PC-9 (cell line): ENCODE measurements around the gene PRPF38A. TPM values are rescaled to one million over a fixed set of nuclear protein-coding genes. Genes with fewer than 3 reads are reported as not detected.

Experiments used
- BruUV-seq: library from RNA; stranded (reverse); fragments of 400-500 nt; replicated peaks from 2 replicates; lab custom pipeline; 2021; lab: Mats Ljungman, UMichigan
- CTCF ChIA-PET: fragments of 300-600 bp; sonication (Branson Sonifier 250); formaldehyde crosslinking; loops from one replicate; lab custom pipeline; 2022; ENCODE audit warnings: antibody characterized with exemption; lab: Charles Lee
- POLR2A ChIA-PET: fragments of 300-600 bp; sonication (Branson Sonifier 250); formaldehyde crosslinking; loops from one replicate; lab custom pipeline; 2022; ENCODE audit warnings: antibody characterized with exemption; ENCODE audit not compliant: unreplicated experiment; lab: Charles Lee
- DNase-seq, 2 experiments: peaks; one replicate each; pipeline versions ENCODE4 v3.0.0 to v3.0.0-alpha.2; 2015 to 2022; ENCODE audit warnings: mixed read lengths in 1 of 2
- H2AFZ ChIP-seq: fragments of 200-600 bp; sonication (generic); 2 replicates; pipeline ENCODE4 v1.8.1; 2017; ENCODE audit warnings: antibody characterized with exemption
- H3F3A ChIP-seq: fragments of 200-600 bp; sonication (generic); 2 replicates; pipeline ENCODE4 v1.8.1; 2017; ENCODE audit warnings: antibody characterized with exemption, mild to moderate bottlenecking, low read depth; ENCODE audit not compliant: insufficient read depth
- H3K27ac ChIP-seq: fragments of 200-600 bp; sonication (generic); 2 replicates; pipeline ENCODE4 v1.6.1; 2016; ENCODE audit warnings: mixed run types
- H3K27me3 ChIP-seq: fragments of 200-600 bp; sonication (generic); 2 replicates; pipeline ENCODE4 v1.6.1; 2016; ENCODE audit warnings: low read depth, mixed run types; ENCODE audit not compliant: insufficient read depth
- H3K36me3 ChIP-seq: fragments of 200-600 bp; sonication (generic); 2 replicates; pipeline ENCODE4 v1.6.1; 2016; ENCODE audit warnings: low read depth, mixed run types
- H3K4me1 ChIP-seq: fragments of 200-600 bp; sonication (generic); replicated peaks from 2 replicates; pipeline ENCODE4 v1.6.1; 2016; ENCODE audit warnings: mixed run types; ENCODE audit not compliant: insufficient read depth
- H3K4me2 ChIP-seq: fragments of 200-600 bp; sonication (generic); 2 replicates; pipeline ENCODE4 v1.6.1; 2017; ENCODE audit warnings: mixed run types
- H3K4me3 ChIP-seq: fragments of 200-600 bp; sonication (generic); 2 replicates; pipeline ENCODE4 v1.6.1; 2016; ENCODE audit warnings: mixed run types
- H3K79me2 ChIP-seq: fragments of 200-600 bp; sonication (generic); 2 replicates; pipeline ENCODE4 v1.6.1; 2017; ENCODE audit warnings: low read depth, mixed run types
- H3K9me2 ChIP-seq: fragments of 200-600 bp; sonication (generic); 2 replicates; pipeline ENCODE4 v1.8.1; 2017; ENCODE audit warnings: mild to moderate bottlenecking; ENCODE audit not compliant: insufficient read depth
- H3K9me3 ChIP-seq: fragments of 200-600 bp; sonication (generic); 2 replicates; pipeline ENCODE4 v1.8.1; 2016; ENCODE audit warnings: low read depth; ENCODE audit not compliant: insufficient read depth
- H4K20me1 ChIP-seq: fragments of 200-600 bp; sonication (generic); 2 replicates; pipeline ENCODE4 v1.8.1; 2017; ENCODE audit not compliant: insufficient read depth
- EZH2 ChIP-seq: fragments of 200-600 bp; sonication (generic); IDR thresholded peaks from 2 replicates; pipeline ENCODE4 v1.8.0; 2017; ENCODE audit warnings: antibody characterized with exemption, low read depth
- intact Hi-C: fragments of 100-400 bp; cut with micrococcal nuclease; formaldehyde crosslinking; loops from one replicate; pipeline ENCODE4 v1.10.0; 2022; ENCODE audit not compliant: unreplicated experiment
- total RNA-seq: library from RNA; stranded (reverse); gene quantifications from 2 replicates; pipeline ENCODE4 v1.2.3, GENCODE V29; 2021
- TF ChIP-seq, protein P1 (sequence below): fragments of 200-600 bp; sonication (generic); conservative IDR thresholded peaks from 2 replicates; pipeline ENCODE4 v1.6.1; 2017; ENCODE audit warnings: mixed run types, antibody characterized with exemption, mild to moderate bottlenecking, moderate library complexity

The PRPF38A gene
- total RNA-seq, 1 experiment from 2014 or later, result 57.2 TPM

DNA sequence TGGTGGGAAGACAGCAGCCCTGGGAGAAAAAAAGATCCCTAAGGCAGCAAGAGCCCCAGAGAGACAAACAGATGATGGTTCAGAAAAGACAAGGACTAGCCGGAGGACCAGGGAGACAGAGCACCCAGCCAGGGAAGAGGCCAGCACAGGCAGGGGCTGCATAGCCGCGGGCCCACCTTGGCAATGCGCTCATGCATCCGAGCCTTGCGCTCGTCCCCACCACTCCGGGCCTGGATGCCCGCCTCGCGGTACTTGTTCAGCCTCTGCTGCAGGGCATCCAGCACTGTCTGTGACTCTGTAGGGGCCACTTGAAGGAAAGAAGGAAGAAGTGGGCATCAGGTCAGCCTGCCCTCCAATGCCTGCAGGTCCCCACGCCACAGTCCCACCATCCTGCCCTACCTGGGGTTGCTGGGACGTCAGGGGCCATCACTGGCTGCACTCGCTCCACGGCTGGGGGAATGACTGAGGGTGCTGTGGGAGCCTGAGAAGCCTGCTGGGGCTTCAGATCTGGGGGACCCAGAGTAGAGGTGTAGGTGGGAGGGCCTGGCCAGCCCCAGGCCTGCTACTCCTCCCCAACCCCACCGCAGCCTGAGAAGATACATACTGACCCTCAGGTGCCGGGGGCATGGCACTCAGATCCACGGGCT is 45.4 kb upstream of the PRPF38A start:
- Histone ChIP-seq H3K4me2 (no peak overlapping the region), H2AFZ (no peak overlapping the region), H3K79me2 (peaks cover 2% of the 10 kb centered on the region; the same call in 1 of the 2 replicates), H3K27me3 (no peaks in the 10 kb centered on the region), H3K36me3 (peaks cover 8% of the 10 kb centered on the region; the same call in 1 of the 2 replicates), H3K9me2 (no peaks in the 10 kb centered on the region), H3K4me3 (no peak overlapping the region), H3K27ac (no peak overlapping the region), H3K4me1 (no peaks in the 10 kb centered on the region), H4K20me1 (no peaks in the 10 kb centered on the region), H3F3A (no peaks in the 10 kb centered on the region), H3K9me3 (no peaks in the 10 kb centered on the region)
- no peak for DNase-seq
- BruUV-seq, result no TSS peak
- TF ChIP-seq EZH2, result no peak
- TF ChIP-seq, protein P1, sequence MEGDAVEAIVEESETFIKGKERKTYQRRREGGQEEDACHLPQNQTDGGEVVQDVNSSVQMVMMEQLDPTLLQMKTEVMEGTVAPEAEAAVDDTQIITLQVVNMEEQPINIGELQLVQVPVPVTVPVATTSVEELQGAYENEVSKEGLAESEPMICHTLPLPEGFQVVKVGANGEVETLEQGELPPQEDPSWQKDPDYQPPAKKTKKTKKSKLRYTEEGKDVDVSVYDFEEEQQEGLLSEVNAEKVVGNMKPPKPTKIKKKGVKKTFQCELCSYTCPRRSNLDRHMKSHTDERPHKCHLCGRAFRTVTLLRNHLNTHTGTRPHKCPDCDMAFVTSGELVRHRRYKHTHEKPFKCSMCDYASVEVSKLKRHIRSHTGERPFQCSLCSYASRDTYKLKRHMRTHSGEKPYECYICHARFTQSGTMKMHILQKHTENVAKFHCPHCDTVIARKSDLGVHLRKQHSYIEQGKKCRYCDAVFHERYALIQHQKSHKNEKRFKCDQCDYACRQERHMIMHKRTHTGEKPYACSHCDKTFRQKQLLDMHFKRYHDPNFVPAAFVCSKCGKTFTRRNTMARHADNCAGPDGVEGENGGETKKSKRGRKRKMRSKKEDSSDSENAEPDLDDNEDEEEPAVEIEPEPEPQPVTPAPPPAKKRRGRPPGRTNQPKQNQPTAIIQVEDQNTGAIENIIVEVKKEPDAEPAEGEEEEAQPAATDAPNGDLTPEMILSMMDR, result no peak
- POLR2A ChIA-PET, result no interaction called here
- CTCF ChIA-PET, result no interaction called here
- intact Hi-C loops, result no loop called here

DNA sequence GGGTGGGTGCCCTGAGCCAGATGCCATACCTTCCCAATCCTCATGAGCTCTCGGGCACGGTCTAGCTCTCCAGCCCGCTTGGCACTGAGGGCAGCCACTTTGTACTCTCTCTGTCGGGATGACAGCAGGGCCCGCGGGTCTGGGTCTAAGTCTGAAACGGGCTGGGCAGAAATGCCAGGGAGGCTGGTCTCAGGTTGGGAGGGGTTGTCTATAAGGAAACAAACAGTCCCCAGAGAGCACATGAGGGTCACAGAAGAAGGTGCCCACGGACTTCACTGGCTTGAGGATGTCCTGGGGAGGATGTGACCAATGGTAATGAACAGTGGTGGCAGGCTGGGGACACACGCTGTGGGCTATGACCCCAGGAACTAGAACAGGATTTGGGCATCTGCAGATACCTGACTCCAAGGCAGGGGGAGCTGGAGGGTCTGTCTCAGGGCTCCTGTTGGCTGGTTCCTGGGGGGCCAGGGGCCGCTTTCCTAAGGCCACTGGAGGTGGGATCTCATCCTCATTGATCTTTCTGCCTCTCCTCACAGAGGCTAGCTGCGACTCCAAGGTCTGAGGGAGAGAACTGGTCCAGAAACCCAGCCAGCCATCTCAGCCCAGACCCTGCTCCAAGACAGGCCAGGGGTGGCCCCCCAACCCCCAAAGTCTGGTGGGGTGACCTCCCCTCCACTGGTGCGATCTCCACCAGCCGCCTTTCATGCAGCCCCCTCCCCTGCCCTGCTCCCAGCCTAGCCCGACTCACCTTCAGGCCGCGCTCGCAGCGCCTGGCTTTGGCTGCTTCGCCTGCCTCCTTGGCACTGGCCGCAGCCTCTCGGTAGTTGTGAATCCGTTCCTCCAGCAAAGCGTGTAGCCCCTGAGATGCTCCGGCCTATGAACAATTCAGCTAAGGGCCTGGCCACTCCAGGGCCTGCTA is 44.5 kb upstream of the PRPF38A start:
- intact Hi-C loops, result no loop called here
- Histone ChIP-seq H3K27me3 (no peaks in the 10 kb centered on the region), H3K9me3 (no peaks in the 10 kb centered on the region), H3K79me2 (peaks cover 12% of the 10 kb centered on the region), H4K20me1 (no peaks in the 10 kb centered on the region), H3K9me2 (no peaks in the 10 kb centered on the region), H3K4me1 (peaks cover 6% of the 10 kb centered on the region), H3K4me3 (no peak overlapping the region), H3K36me3 (peaks cover 8% of the 10 kb centered on the region; the same call in 1 of the 2 replicates), H3K27ac (no peak overlapping the region), H3F3A (peaks cover under 1% of the 10 kb centered on the region; the same call in 1 of the 2 replicates), H3K4me2 (no peak overlapping the region), H2AFZ (no peak overlapping the region)
- DNase-seq, result no peak
- ChIA-PET CTCF (no interaction called here), POLR2A (no interaction called here)
- no TSS peak for BruUV-seq
- TF ChIP-seq EZH2, result no peak
- TF ChIP-seq, protein P1, result no peak

DNA sequence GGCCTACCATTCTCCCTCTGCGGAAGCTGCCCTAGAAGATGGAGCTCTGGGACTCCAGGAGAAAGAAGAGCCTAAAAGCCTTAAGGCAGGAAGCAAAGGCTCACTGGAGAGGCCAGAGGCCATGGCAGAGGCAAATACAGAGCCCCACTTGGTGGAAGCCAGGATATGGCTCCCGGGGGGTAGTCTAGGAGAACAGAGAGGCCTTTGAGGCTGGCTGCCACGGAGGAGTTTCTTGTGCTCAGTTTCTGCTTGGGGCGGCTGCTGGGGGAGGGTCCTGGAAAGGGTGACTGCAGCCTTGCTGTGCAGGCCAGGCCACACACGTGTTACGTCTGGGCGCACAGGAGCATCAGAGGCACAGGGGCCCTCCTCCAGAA is 43.8 kb upstream of the PRPF38A start:
- H3K4me3 ChIP-seq, result no peak overlapping the region
- H3K9me3 ChIP-seq, result no peaks in the 10 kb centered on the region
- peaks cover 8% of the 10 kb centered on the region for H3K4me1 ChIP-seq
- no peaks in the 10 kb centered on the region for H3K27me3 ChIP-seq
- BruUV-seq, result no TSS peak
- ChIA-PET POLR2A (no interaction called here), CTCF (no interaction called here)
- peaks cover 7% of the 10 kb centered on the region; the same call in 1 of the 2 replicates for H3F3A ChIP-seq
- no peak for DNase-seq
- no peak overlapping the region for H3K4me2 ChIP-seq
- H3K36me3 ChIP-seq, result peaks cover 8% of the 10 kb centered on the region; the same call in 1 of the 2 replicates
- intact Hi-C loops, result no loop called here
- peaks cover 14% of the 10 kb centered on the region for H3K79me2 ChIP-seq
- H2AFZ ChIP-seq, result no peak overlapping the region
- H3K9me2 ChIP-seq, result no peaks in the 10 kb centered on the region
- TF ChIP-seq, protein P1, result no peak
- no peak for TF ChIP-seq EZH2
- no peak overlapping the region for H3K27ac ChIP-seq
- no peaks in the 10 kb centered on the region for H4K20me1 ChIP-seq
